ENCODE results near the gene EXOC3L1.

The EXOC3L1 gene

GRCh38 chr16:67182288-67182687, 7.6 kb downstream of the EXOC3L1 start:
- Histone ChIP-seq H3K27ac (no peak overlapping the region), H3K27me3 (no peaks in the 10 kb centered on the region), H3K4me3 (no peak overlapping the region), H3K36me3 (no peaks in the 10 kb centered on the region), H3K9me3 (no peaks in the 10 kb centered on the region), H3K4me1 (peaks cover 0 to 47% (median 41%) of the 10 kb centered on the region in 4 donors)
- no peak for TF ChIP-seq CTCF (IDR thresholded peaks at IDR 0.05)
- intact Hi-C loops (cut with DNase I; ENCODE audit: low total_unique reads), result loop anchor here (10.0 kb wide), 2 partner anchors 157 to 207 kb away; partner anchors contain the start of gene CBFB
- DNase-seq, result no peak

- DNase-seq, result no peak
- Histone ChIP-seq H3K27ac (no peak overlapping the region), H3K9me3 (no peaks in the 10 kb centered on the region), H3K4me3 (no peak overlapping the region), H3K4me1 (peaks cover 0 to 47% (median 41%) of the 10 kb centered on the region in 4 donors), H3K36me3 (peaks cover 0 to 4% (median 0%) of the 10 kb centered on the region in 3 donors), H3K27me3 (no peaks in the 10 kb centered on the region)
- intact Hi-C loops (cut with DNase I; ENCODE audit: low total_unique reads), result loop anchor here (10.0 kb wide), 2 partner anchors 157 to 207 kb away; partner anchors contain the start of gene CBFB
- TF ChIP-seq CTCF (IDR thresholded peaks at IDR 0.05), result no peak
Measured at GRCh38 chr16:67181346-67181745, 8.6 kb downstream of the EXOC3L1 start.

- intact Hi-C loops (cut with DNase I; ENCODE audit: low total_unique reads), result loop anchor here (10.0 kb wide), 2 partner anchors 155 to 205 kb away; partner anchors contain the start of gene CBFB
- Histone ChIP-seq H3K4me1 (peaks cover 0 to 43% (median 36%) of the 10 kb centered on the region in 4 donors), H3K4me3 (no peak overlapping the region), H3K36me3 (peaks cover 0 to 9% (median 5%) of the 10 kb centered on the region in 3 donors), H3K27ac (no peak overlapping the region), H3K27me3 (no peaks in the 10 kb centered on the region), H3K9me3 (no peaks in the 10 kb centered on the region)
- DNase-seq, result no peak
- no peak for TF ChIP-seq CTCF (IDR thresholded peaks at IDR 0.05)
Measured at GRCh38 chr16:67180166-67180565, 9.8 kb downstream of the EXOC3L1 start.

GRCh38 chr16:67179421-67180080, 10.4 kb downstream of the EXOC3L1 start:
- Histone ChIP-seq H3K36me3 (peaks cover 0 to 12% (median 6%) of the 10 kb centered on the region in 3 donors), H3K27ac (no peak overlapping the region), H3K4me1 (peaks cover 2 to 43% (median 36%) of the 10 kb centered on the region in 4 donors), H3K27me3 (no peaks in the 10 kb centered on the region), H3K4me3 (no peak overlapping the region), H3K9me3 (no peaks in the 10 kb centered on the region)
- DNase-seq, result no peak
- intact Hi-C loops (cut with DNase I; ENCODE audit: low total_unique reads), result loop anchor here (10.0 kb wide), 2 partner anchors 155 to 205 kb away; partner anchors contain the start of gene CBFB
- no peak for TF ChIP-seq CTCF (IDR thresholded peaks at IDR 0.05)

GRCh38 chr16:67177743-67178699, 11.9 kb downstream of the EXOC3L1 start:
- intact Hi-C loops (cut with DNase I; ENCODE audit: low total_unique reads), result no loop called here
- Histone ChIP-seq H3K4me1 (peaks cover 7 to 44% (median 39%) of the 10 kb centered on the region in 4 donors), H3K9me3 (no peaks in the 10 kb centered on the region), H3K27ac (peak overlapping the region; percentile 50 to 54), H3K36me3 (peaks cover 0 to 12% (median 6%) of the 10 kb centered on the region in 3 donors), H3K4me3 (peak overlapping the region; percentile 38 to 59), H3K27me3 (no peaks in the 10 kb centered on the region)
- peak; percentile 42 to 85 for DNase-seq
- no peak for TF ChIP-seq CTCF (IDR thresholded peaks at IDR 0.05)

Measured in tibial artery (tissue), 4 donors.